GM20431 (cell line): ENCODE data around the gene ZNF518B.
"Not testable (repeated sequence)": the region's sequence is repeated elsewhere in the genome, so short reads cannot be mapped to it uniquely, and the experiment has no call there.

Experiments
- in situ Hi-C: fragments of 300-500 bp; cut with MseI, MboI; formaldehyde crosslinking; loops from one replicate; pipeline ENCODE4 v1.15.0; 2020; ENCODE audit warnings: low sequenced_read_pairs; ENCODE audit not compliant: unreplicated experiment

The ZNF518B gene

DNA sequence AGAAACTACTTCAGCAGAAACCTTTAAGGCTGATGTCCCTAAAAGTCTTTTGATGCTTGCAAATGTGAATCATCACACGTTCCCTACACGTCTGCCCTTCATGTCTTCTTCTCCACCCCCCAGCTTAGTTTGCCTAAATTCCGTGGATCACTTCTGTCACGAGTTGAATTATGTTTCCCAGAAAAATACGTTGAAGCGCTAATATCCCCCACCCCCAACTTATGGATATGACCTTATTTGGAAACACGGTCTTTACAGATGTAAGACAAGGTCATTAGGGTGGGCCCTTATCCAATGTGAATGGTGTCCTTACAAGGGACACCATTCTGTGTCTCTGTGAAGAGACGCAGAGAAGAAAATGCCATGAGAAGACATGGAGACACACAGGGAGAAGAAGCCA lies 2.1 kb upstream of the ZNF518B start:
- in situ Hi-C loops = no loop called here

DNA sequence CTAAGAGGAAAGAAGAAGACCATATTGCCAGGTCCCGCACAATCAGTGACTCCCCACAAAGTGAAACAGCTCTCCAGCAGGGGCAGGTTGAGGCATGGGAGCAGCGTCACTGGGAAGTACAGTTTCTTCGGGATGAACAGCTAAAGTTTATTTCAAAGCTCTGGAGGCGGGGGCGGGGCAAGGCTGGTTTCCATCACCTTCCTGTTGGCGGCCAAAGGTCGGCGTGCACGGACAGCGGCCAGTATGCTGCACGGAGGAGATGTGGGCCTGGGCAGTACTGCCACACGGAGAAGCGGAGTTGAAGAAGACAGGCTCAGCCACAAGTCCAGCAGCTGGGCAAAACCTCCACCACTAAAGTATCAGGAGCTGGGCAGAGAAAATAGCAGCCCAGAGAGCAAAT lies 951 bp upstream of the ZNF518B start:
- in situ Hi-C loops = no loop called here

DNA sequence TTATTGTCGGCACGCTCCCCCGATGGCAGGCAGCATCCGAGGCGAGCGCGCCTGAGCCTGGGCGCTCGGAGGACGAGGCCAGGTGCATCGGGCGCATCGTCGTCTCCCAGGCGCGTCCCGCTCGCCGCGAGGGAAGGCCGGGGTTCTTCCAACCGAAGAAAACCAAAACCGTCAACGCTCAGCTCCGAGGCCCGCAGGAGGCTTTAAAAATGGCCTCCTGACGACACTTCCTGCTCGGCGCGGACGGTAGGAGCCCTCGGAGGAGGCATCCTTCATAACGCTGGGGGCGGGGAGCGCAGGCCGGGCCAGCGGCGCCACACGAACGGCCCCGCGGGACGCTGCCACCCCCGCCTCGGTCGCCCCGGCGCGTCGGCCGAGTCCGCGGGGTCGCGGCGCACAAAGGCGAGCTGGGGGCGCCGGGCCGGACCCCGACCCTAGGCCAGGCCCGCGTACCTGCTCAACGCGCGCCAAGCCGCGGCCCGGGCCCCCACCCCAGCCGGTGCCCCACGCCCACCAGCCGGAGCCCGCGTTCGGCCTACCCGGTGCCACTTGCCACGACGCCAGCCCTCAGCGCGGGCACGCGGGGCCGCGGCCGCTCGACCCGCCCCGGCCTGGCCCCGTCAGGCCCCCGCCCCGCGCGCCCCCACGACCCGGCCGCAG lies 501 bp downstream of the ZNF518B start:
- in situ Hi-C loops = no loop called here

DNA sequence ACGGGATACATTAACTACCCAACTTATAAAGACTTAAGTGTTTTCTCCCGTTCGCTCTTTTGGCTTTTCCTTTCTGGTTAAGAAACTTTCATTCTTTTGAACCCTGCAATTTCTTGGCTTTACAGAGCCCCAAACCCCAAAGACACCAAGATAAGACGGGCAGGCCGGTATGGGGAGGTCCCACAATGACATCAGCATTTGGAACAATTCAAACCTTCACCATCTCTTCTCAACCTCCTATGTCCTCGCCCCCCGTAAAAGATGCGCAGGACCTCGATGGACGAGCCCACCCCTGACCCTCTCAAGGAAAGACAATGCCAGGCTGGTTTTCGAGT lies 999 bp downstream of the ZNF518B start:
- in situ Hi-C loops = no loop called here

DNA sequence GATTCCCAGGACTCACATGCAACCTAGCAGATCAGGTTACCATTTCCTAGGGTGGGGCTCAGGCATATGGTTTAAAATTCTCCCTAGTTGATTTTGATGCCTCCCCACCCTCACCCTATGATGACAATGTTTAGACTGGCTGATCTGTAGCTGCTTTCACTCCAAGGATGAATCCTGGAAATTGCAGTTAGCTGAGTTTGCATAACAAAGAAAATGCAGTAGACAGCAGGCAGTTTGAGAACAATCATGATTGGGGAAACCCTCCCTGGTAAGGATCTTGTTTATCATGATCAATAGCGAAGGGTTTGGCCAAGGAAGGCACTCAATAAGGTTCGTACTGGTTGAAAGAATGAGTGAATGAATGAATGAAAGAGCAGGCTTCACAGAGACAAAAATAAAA lies 2.1 kb downstream of the ZNF518B start:
- in situ Hi-C loops = no loop called here

DNA sequence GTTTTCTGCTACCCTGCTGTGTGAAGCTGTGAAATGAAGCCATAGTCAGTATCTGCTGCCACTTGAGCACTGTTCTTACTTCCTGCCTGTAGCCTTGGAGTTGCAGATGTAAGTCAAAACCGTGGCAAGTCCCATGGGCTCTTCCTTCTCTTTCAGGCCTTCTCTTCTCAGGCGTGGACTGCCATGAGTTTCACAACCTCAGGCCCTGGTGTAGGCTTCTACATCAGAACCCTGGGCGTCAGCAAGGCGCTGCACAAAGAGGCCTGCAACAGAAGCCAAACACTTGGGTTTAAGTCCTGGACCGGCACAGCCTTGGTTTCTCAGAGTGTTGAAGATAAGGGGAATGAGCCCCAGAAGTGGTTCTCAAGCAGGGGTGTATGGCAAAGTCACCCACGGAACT lies 2.5 kb downstream of the ZNF518B start:
- in situ Hi-C loops = no loop called here

DNA sequence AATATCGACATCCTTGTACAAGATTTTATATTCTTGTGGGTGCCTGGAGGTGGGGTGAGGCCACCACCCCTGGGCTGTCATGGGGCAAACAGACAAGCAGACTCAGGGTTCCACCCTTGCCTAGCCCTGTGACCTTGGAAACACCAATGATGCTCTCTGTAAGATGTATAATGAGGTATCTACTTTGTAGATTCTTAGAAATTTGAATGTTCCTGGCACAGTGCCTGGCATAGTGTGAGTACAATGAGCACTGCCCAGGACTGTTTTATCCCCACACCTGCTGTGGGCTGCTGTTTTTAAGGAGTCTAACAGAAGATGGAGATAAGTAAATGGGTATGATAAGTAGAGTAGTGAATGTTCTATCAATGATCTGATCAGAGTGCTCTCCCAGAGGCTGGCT lies 3.1 kb downstream of the ZNF518B start:
- in situ Hi-C loops = no loop called here

DNA sequence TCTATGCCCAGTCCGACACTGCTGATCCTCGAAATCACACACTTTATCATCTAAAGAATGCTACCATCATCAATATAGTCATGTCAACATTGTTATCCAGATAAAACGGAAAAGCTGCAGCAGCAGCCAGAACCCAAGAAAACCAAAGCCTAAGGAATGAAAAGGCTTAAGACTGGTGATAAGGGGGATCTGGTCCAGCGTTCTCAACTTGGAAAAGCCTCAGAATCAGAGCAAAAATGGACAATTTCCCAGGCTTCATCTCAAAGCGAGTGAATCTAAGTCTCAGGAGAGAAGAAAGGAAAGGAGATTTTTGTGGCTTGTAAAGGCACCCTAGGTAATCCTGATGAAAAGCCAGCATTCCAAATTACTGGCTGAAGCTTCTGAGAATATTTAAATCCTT lies 8.2 kb downstream of the ZNF518B start:
- in situ Hi-C loops = no loop called here

DNA sequence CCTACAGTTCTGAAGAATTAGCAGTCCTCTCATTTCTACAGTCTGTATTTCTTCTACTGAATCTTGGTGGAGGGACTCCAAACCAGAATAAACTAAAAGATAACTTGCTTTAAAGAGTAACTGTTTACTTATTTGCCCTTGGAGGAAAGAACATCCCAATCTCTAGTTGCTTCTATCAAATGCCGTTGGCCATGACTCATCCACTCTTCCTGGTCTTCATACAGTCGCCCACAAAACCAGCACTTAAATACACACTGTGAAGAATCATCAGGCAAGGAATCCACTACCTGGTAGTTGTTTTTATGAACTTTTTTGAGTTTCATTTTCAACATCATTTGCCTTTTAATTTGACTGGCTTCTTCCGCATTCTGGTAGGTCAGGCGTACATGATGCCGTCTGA lies 14.2 kb downstream of the ZNF518B start:
- in situ Hi-C loops = no loop called here

DNA sequence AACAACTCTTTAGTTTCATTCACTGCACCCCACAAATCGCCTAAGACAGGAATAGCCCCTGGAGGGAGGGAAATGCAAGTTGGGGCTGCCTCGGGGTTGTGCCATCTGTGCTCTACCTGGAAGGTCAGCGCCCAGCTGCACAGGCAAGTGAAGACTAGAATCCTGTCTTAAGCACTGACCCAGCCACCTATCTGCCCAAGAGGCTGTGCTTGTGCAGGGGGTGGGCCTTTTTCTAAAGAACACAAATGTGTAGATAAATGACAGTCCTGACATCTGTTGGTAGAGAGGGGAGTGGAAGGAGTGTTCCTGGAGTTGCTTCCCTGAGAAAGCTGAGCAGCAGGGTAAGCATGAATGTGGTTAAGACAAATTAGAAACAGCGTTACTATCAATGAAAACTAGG lies 15.7 kb downstream of the ZNF518B start:
- in situ Hi-C loops = no loop called here

DNA sequence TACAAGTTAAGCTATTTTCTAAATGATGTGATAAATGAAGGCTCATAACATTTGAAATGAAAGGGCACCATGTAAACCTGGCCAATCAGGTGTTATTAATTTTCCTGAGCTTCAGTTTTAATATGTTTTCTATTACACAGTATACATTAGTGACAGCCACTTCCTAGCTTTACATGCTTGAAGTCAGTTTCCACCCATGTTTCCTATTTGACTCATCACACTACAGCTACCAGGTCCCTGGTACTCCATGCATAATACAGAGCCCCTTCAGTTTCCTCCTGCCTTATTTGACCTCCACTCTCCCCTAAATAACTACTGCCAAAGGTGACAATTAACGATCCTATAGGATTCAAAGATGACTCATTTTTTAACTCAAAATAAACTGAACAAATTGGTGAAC lies 18.3 kb downstream of the ZNF518B start:
- in situ Hi-C loops = no loop called here

DNA sequence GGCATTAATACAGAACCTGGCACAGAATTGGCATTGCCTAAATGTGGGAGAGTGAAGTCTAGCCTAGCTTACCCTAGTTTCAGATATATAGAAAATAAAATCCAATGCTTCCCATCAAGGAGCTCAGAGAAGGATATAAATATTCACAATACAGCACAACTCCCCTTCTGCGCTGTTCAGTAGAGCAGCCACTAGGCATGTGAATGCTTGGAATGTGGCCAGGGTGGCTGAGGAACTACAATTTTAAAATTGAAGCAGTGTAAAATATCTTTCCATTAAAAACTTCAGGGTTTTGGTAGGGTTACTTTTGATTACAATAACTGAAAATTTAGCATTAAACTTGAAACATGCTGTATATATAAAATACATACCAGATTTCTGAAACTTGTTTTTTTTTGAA lies 19.5 kb downstream of the ZNF518B start:
- in situ Hi-C loops = no loop called here

DNA sequence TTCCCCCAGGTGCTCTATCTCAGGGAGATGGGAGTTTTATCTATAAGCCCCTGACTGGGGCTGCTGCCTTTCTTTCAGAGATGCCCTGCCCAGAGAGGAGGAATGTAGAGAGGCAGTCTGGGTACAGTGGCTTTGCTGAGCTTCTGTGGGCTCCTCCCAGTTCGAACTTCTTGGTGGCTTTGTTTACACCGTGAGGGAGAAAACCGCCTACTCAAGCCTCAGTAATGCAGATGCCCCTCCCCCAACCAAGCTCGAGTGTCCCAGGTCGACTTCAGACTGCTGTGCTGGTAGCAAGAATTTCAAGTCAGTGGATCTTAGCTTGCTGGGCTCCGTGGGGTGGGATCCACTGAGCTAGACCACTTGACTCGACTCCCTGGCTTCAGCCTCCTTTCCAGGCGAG lies 29.5 kb downstream of the ZNF518B start:
- in situ Hi-C loops = not testable (repeated sequence)

DNA sequence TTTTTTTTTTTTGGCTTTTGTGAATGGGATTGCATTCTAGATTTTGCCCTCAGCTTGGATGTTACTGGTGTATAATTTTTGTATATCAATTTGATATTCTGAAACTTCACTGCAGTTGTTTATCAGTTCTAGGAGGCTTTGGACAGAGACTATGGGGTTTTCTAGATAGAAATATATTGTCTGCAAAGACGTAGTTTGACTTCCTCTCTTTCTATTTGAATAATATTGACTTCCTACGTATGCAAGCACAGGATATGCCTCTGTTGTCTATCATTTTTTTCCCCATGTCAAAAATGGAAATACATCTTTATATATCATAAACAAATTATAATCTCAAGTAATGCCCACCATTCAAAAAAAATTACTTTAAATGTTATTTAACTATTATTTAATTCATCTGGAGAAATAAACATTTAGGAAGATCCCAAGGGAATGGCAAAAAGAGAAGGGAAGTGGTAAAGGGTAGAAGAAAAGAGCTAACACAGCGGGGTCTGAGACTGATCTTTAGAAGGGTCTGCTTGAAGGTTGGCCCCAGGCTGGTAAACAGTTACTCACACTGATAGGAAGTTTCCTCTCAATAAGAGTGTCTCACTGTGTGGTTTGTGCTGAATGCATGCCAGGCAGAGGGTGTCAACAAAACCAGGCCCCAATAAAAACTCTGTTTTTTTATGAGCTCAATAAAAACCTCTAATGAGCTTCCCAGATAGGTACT lies 35.7 kb downstream of the ZNF518B start:
- in situ Hi-C loops = no loop called here

DNA sequence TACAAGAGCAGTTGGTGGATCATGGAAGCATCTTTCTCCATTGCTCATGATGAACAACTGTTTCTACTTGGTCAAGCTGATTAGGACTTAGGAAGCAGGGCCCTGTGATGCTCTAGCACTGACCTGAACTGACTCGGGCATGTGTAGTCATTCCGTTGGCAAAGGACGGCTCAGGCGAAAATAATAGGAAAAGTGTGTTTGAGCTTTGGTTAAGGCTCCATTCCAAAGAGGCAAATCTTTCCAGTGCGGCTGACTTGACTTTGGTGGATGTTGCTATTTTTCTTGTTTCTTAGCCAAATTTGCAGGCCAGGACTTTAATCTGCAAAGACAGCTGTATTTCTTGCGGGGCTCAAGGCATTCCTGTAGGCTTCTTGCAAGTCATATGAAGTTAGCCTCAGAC lies 39.5 kb downstream of the ZNF518B start:
- in situ Hi-C loops = no loop called here

DNA sequence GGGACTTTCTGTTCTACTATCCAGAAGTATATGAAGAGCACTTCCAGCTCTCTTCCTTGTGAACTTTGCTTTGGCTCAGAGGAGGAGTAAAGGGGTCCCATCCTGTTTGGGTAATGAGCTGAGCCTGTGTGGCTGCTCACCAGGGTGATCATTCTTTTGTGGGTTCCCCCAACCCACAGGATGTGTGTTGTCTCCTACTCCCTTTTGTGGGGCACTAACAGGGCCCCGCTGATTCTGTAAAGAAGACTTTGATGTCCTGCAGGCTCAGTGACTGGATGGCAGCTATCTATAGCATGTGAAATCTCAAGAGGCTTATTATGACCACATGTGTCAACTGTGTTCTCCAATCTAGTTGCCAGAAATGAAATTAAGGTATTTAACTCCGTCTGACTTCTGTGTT lies 40.8 kb downstream of the ZNF518B start:
- in situ Hi-C loops = no loop called here

DNA sequence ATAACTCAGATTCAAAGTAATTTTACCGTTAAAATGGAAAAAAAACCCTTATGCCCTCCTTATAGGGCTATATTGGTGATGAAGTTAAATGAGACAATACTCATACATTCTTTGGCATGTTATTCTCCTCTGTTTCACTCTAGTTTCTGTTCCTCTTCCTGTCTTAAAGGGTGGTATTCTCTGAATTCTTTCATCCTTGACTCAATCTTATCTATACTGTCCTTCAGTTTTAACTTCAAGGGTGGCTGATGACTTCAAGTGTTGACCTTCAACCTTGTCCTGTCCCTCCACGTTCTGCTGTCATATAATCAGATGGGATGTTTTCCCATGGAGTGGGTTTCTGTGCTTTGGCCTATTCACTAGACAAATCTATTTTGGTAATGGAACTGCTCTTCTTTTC lies 44.0 kb downstream of the ZNF518B start:
- in situ Hi-C loops = no loop called here

DNA sequence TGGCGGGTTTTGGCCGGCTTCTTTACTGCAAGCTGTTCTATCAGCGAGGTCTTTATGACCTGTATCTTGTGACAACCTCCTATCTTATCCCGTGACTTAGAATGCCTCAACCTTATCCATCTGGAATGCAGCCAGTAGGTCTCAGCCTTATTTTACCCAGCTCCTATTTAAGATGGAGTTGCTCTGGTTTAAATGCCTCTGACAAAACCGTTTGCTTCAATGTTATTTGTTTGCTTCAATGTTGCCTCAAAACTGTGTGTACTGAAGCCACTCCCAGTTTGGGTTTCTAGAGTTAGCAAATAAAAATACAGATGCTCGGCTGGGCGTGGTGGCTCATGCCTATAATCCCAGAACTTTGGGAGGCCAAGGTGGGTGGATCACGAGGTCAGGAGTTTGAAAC lies 51.6 kb downstream of the ZNF518B start:
- in situ Hi-C loops = no loop called here

DNA sequence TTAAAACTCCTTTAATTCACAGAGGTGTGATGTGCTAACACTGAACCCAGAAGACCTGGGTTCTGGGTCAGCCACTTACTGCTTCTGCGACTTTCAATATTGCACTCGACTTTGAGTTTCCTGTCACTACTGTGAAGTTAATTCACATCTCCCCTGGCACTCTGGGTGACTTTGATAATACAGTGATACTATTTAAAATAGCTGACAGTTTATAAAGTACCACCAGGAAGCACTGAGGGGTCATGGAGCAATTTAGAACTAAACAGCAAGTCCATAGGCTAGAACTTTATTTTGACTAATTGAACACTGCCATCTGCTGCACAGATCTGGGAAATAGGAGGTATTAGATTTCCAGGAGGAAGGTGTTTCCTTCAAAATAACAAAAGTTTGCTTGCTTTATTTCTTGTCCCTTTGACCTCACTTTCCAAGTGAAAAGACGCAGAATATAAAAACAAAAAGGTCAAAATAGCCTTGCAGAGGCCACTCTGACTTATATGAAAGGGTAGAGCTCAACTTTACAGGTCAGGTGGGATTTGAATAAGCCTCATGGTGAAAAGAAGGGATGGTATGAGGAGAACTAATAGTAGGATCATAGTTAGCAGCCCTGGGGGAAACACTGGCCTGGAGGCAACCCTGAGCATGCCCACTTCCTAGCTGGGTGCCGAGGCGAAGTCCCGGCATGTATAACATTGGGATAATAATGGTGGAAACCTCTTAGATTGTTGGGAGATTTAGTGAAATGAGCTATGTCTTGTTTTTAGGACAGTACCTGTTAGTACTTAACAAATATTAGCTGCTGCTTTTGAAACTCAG lies 53.4 kb downstream of the ZNF518B start:
- in situ Hi-C loops = no loop called here

DNA sequence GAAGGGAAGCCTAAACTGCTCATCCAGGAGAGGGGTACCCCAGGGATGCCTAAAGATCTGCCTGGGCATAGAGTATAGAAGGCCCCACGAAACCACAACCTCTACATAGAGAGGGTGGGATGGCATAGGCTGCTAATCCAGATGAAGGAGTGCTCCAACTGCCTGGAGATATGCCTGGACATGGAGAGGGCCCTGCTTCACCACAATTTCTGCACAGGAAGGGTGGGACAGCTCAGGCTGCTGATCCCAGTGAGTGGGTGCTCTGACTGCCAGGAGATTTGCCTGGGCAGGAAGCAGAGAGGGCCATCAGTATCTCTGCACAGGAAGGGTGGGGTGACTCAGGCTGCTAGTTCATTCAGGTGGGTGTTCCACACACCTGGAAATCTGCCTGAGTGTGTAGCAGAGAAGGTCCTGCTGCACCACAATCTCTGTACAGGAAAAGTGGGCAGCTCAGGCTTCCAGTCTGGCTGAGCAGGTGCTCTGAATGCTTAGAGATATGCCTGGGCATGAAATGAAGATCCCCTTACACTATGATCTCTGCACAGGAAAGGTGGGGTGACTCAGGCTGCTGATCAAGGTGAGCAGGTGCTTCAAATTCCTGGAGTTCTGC lies 61.1 kb downstream of the ZNF518B start:
- in situ Hi-C loops = no loop called here
